Duodenal mucosa (tissue), 2 donors: ENCODE data around the gene GAS7.

Experiments
- H3K27ac ChIP-seq: one replicate; pipeline ENCODE4 v1.7.0; 2013; ENCODE audit warnings: low read depth, low read length
- H3K27me3 ChIP-seq, 2 donors: one replicate each; pipeline ENCODE4 v1.7.0; 2013; ENCODE audit warnings: low read length in 2 of 2, control low read depth in 1 of 2; ENCODE audit not compliant: insufficient read depth in 2 of 2, control insufficient read depth in 1 of 2
- H3K36me3 ChIP-seq, 2 donors: one replicate each; pipeline ENCODE4 v1.7.0; 2013; ENCODE audit warnings: low read length in 2 of 2, control low read depth in 1 of 2; ENCODE audit not compliant: insufficient read depth in 2 of 2, control insufficient read depth in 1 of 2
- H3K4me1 ChIP-seq, 2 donors: one replicate each; pipeline ENCODE4 v1.7.0; 2013; ENCODE audit warnings: low read length in 2 of 2, control low read depth in 1 of 2; ENCODE audit not compliant: insufficient read depth in 2 of 2, control insufficient read depth in 1 of 2
- H3K4me3 ChIP-seq, 2 donors: one replicate each; pipeline ENCODE4 v1.7.0; 2013; ENCODE audit warnings: low read length in 2 of 2, low read depth in 1 of 2
- H3K9ac ChIP-seq, 2 donors: one replicate each; pipeline ENCODE4 v1.7.0; 2013; ENCODE audit warnings: low read length in 2 of 2, low read depth in 1 of 2
- H3K9me3 ChIP-seq, 2 donors: one replicate each; pipeline ENCODE4 v1.7.0; 2013; ENCODE audit warnings: low read length in 2 of 2, control low read depth in 1 of 2; ENCODE audit not compliant: control insufficient read depth in 1 of 2

The GAS7 gene

GRCh38 chr17:9904277-9905077, 293.9 kb downstream of the GAS7 start:
- H3K9ac ChIP-seq: no peak overlapping the region
- H3K36me3 ChIP-seq: no peaks in the 10 kb centered on the region
- no peaks in the 10 kb centered on the region for H3K27me3 ChIP-seq
- H3K27ac ChIP-seq: no peak overlapping the region
- no peak overlapping the region for H3K4me3 ChIP-seq
- H3K9me3 ChIP-seq: no peaks in the 10 kb centered on the region
- no peaks in the 10 kb centered on the region for H3K4me1 ChIP-seq

DNA sequence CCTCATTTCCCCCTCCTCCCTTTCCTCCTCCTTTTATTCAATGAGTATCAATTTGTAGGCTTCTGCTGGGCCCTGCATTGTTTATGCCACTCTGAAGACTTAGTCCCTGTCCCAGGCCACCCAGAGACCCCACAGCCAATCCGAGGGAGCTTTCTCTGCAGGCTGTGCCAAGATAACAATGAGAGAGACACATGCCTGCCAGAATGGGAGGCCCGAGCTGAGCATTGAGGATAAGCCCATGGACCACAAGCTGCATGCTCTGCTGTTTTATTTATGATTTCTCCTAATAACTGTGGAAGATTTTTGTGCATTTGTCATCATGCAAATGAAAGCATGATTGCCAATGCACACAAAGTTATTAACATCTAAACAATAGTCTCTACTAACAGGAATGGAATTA, 296.3 kb downstream of the GAS7 start:
- Histone ChIP-seq H3K36me3 (no peaks in the 10 kb centered on the region), H3K4me1 (no peaks in the 10 kb centered on the region), H3K9ac (no peak overlapping the region), H3K27ac (no peak overlapping the region), H3K9me3 (no peaks in the 10 kb centered on the region), H3K27me3 (no peaks in the 10 kb centered on the region), H3K4me3 (no peak overlapping the region)

- Histone ChIP-seq H3K4me3 (no peak overlapping the region), H3K27ac (no peak overlapping the region), H3K27me3 (no peaks in the 10 kb centered on the region), H3K4me1 (no peaks in the 10 kb centered on the region), H3K9me3 (no peaks in the 10 kb centered on the region), H3K36me3 (no peaks in the 10 kb centered on the region), H3K9ac (no peak overlapping the region)
Measured at GRCh38 chr17:9900784-9901183, 297.6 kb downstream of the GAS7 start.

DNA sequence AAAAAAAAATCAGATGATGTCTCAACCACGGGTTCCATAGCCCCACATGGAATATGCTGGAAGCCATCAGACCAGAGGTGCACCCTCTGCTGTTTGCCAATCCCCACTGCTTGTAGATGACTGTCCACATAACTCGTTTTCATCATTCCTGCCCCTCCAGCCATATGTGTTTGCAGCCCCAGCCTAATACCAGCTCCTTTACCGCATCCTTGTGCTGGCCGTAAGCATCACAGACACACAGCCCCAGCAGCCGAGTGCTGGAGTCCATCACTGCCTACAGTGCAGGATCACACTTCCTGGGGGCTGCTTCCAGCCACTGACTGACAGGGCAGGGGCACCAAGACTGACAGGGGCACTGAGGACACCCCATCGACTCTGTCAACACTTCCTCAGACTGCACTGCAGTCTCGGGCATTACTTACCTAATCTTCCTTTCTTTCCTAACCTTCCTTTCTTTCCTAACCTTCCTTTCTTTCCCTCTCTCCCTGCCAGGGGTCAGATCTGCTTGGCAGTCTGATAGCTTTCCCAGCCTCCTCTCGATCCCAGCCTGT, 298.3 kb downstream of the GAS7 start:
- Histone ChIP-seq H3K4me1 (no peaks in the 10 kb centered on the region), H3K27ac (no peak overlapping the region), H3K9ac (no peak overlapping the region)

GRCh38 chr17:9899280-9900043, 298.9 kb downstream of the GAS7 start:
- no peak overlapping the region for H3K9ac ChIP-seq
- no peaks in the 10 kb centered on the region for H3K9me3 ChIP-seq
- no peaks in the 10 kb centered on the region for H3K27me3 ChIP-seq
- no peak overlapping the region for H3K4me3 ChIP-seq
- H3K27ac ChIP-seq: no peak overlapping the region
- H3K4me1 ChIP-seq: no peaks in the 10 kb centered on the region
- H3K36me3 ChIP-seq: no peaks in the 10 kb centered on the region

More for the DNA sequence above, 298.3 kb downstream of the GAS7 start:
- H3K4me3 ChIP-seq: no peak overlapping the region
- no peaks in the 10 kb centered on the region for H3K9me3 ChIP-seq
- H3K27me3 ChIP-seq: no peaks in the 10 kb centered on the region
- no peaks in the 10 kb centered on the region for H3K36me3 ChIP-seq

GRCh38 chr17:9898812-9899211, 299.6 kb downstream of the GAS7 start:
- Histone ChIP-seq H3K4me3 (no peak overlapping the region), H3K9me3 (no peaks in the 10 kb centered on the region), H3K36me3 (no peaks in the 10 kb centered on the region), H3K27ac (no peak overlapping the region), H3K27me3 (no peaks in the 10 kb centered on the region), H3K4me1 (no peaks in the 10 kb centered on the region), H3K9ac (no peak overlapping the region)

- H3K36me3 ChIP-seq: no peaks in the 10 kb centered on the region
- no peak overlapping the region for H3K9ac ChIP-seq
- H3K4me3 ChIP-seq: no peak overlapping the region
- H3K27me3 ChIP-seq: no peaks in the 10 kb centered on the region
- no peaks in the 10 kb centered on the region for H3K9me3 ChIP-seq
- H3K4me1 ChIP-seq: no peaks in the 10 kb centered on the region
- H3K27ac ChIP-seq: no peak overlapping the region
Measured at GRCh38 chr17:9897372-9897968, 300.9 kb downstream of the GAS7 start.

- Histone ChIP-seq H3K4me3 (no peak overlapping the region), H3K36me3 (no peaks in the 10 kb centered on the region), H3K27me3 (no peaks in the 10 kb centered on the region), H3K4me1 (no peaks in the 10 kb centered on the region), H3K9me3 (no peaks in the 10 kb centered on the region), H3K9ac (no peak overlapping the region), H3K27ac (no peak overlapping the region)
Measured at GRCh38 chr17:9895923-9896322, 302.5 kb downstream of the GAS7 start.

- Histone ChIP-seq H3K4me3 (no peak overlapping the region), H3K9me3 (no peaks in the 10 kb centered on the region), H3K4me1 (no peaks in the 10 kb centered on the region), H3K27ac (no peak overlapping the region), H3K9ac (no peak overlapping the region), H3K27me3 (no peaks in the 10 kb centered on the region), H3K36me3 (no peaks in the 10 kb centered on the region)
Measured at GRCh38 chr17:9894231-9894630, 304.2 kb downstream of the GAS7 start.
